ENCODE measurements around the gene CPS1. TPM values are rescaled to one million over a fixed set of nuclear protein-coding genes. Genes with fewer than 3 reads are reported as not detected.

Gene CPS1
- total and polyA plus RNA-seq, 2 of the 8 experiments (the other 6 are each of a cell fraction or from before 2014, with no cell fraction given): 7.9 to 15.7 TPM

DNA sequence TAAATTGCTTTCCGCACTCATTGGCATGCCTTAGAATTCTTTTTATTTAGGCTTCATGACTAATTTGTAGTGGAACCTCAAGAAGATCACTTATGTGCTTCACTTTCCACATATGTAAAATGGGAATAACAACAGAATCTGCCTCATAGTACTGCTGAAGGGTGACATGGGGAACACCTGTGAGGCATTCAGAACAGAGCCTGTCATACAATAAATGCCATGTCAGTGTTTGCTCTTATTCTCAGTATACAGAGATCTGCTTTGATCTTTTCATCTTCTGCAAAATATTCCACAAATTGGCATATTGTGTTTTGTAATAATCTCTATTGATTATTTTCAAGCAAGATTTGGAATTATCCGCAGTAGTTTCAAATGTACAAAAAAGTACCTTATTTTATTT is 17.4 kb upstream of the CPS1 start:
- H3K27me3 ChIP-seq (replicated peaks in 1 of 4; ENCODE audit: control insufficient read depth in 3 of 4, extremely low read depth in 1 of 4, insufficient read depth in 3 of 4, low read length in 3 of 4): no peaks in the 10 kb centered on the region
- FAIRE-seq: no peak
- no peaks in the 10 kb centered on the region for H3K36me3 ChIP-seq (ENCODE audit: control insufficient read depth in 2 of 4, insufficient read depth in 4 of 4, low read length in 3 of 4)
- H2AK5ac ChIP-seq (ENCODE audit: low read depth, low read length): no peak overlapping the region
- no peak overlapping the region for H2BK120ac ChIP-seq (replicated peaks; ENCODE audit: low read depth, low read length)
- no peak overlapping the region for H2BK5ac ChIP-seq (ENCODE audit: low read depth, low read length)
- no peak overlapping the region for H3K9ac ChIP-seq (replicated peaks in 1 of 4; ENCODE audit: extremely low read depth in 1 of 4, low read depth in 3 of 4, low read length in 3 of 4)
- no peak overlapping the region for H3K27ac ChIP-seq (ENCODE audit: low read depth, low read length)
- H3K23me2 ChIP-seq (ENCODE audit: low read depth, low read length): no peaks in the 10 kb centered on the region
- H3K56ac ChIP-seq (replicated peaks; ENCODE audit: insufficient read length, low read depth, low read length): no peak overlapping the region
- H4K91ac ChIP-seq (replicated peaks; ENCODE audit: insufficient read length, low read length): no peak overlapping the region
- H4K8ac ChIP-seq (ENCODE audit: extremely low read depth, insufficient read depth, low read length): no peak overlapping the region
- ChIA-PET CTCF (ENCODE audit: partially characterized antibody) (no interaction called here), POLR2A (ENCODE audit: partially characterized antibody) (no interaction called here)
- no peak overlapping the region for H2BK12ac ChIP-seq (ENCODE audit: low read depth, low read length)
- no peak overlapping the region for H3K14ac ChIP-seq (ENCODE audit: insufficient read length)
- H2BK15ac ChIP-seq (ENCODE audit: low read length): no peak overlapping the region
- H3K4me1 ChIP-seq (replicated peaks in 1 of 4; ENCODE audit: control insufficient read depth in 3 of 4, insufficient read depth in 4 of 4, low read length in 3 of 4): peaks cover 0 to 13% (median 8%) of the 10 kb centered on the region in 4 experiments; a peak in 5 of 7 replicates
- no peaks in the 10 kb centered on the region for H3K79me1 ChIP-seq (ENCODE audit: low read depth, low read length)
- no peak overlapping the region for H2AFZ ChIP-seq (ENCODE audit: low read length)
- no peaks in the 10 kb centered on the region for H4K20me1 ChIP-seq (replicated peaks in 1 of 2; ENCODE audit: control insufficient read depth in 1 of 2, insufficient read depth in 2 of 2, low read length in 2 of 2)
- no peak overlapping the region for H3K23ac ChIP-seq (ENCODE audit: insufficient read length)
- no peak overlapping the region for H3K4ac ChIP-seq (replicated peaks; ENCODE audit: insufficient read length, low read depth, low read length)
- DNase-seq (ENCODE audit: low read depth in 1 of 2, low spot score in 2 of 2): no peak
- H3K18ac ChIP-seq (ENCODE audit: extremely low read depth, low read length): no peak overlapping the region
- H3K9me3 ChIP-seq (ENCODE audit: insufficient read depth in 2 of 2, low read depth in 1 of 2, low read length in 1 of 2): no peaks in the 10 kb centered on the region
- 90% methylated on average over 2 of the region's 2 CpGs; no CpG with 5 or more reads in 1 of the 2 experiments for WGBS, 2 experiments (ENCODE audit: extremely low coverage in 1 of 2, insufficient coverage in 1 of 2, insufficient read length in 1 of 2, insufficient replicate concordance in 2 of 2, low coverage in 1 of 2, low lambda C conversion rate in 2 of 2, missing lambda C conversion rate in 1 of 2)
- H3K79me2 ChIP-seq (ENCODE audit: control insufficient read depth in 1 of 2, insufficient read depth in 2 of 2, low read length in 2 of 2): no peaks in the 10 kb centered on the region
- no peak overlapping the region for H3K4me3 ChIP-seq (ENCODE audit: extremely low read depth in 1 of 4, insufficient read depth in 2 of 4, low read depth in 3 of 4, low read length in 4 of 4)
- H4K5ac ChIP-seq (ENCODE audit: insufficient read length, low read depth, low read length): no peak overlapping the region
- H2BK20ac ChIP-seq (ENCODE audit: low read length): no peak overlapping the region
- no peak overlapping the region for H3K4me2 ChIP-seq (ENCODE audit: insufficient read depth in 1 of 2, low read depth in 2 of 2, low read length in 2 of 2)
- TF ChIP-seq CBX8 (IDR thresholded peaks at IDR 0.05; ENCODE audit: borderline replicate concordance, low read depth, low read length) (no peak), SIX5 (IDR thresholded peaks at IDR 0.05; ENCODE audit: low read depth, low read length) (no peak)
